Activated naive CD8-positive, alpha-beta T cell treated with anti-CD3 and anti-CD28 coated beads, Interleukin-2, amount 10 ng/mL, durations not matched to agents 7 days and 5 days (primary cell): ENCODE data around the gene ZMIZ1. TPM values are rescaled to one million over a fixed set of nuclear protein-coding genes. Genes with fewer than 3 reads are reported as not detected.

Experiments used
- ATAC-seq: fragments of 150-1000 bp; cut with Tn5 transposase; one replicate; pipeline ENCODE4 v1.10.0; 2021; ENCODE audit warnings: low read depth, moderate library complexity
- POLR2A ChIA-PET: fragments of 350-600 bp; sonication (Branson Sonifier 250); formaldehyde crosslinking; loops from one replicate; lab custom pipeline; 2021; ENCODE audit warnings: antibody characterized with exemption; lab: Charles Lee
- DNase-seq: peaks from one replicate; pipeline ENCODE4 v3.0.0; 2021
- H3K27ac Mint-ChIP-seq: one replicate; pipeline ENCODE4 v1.8.0; 2022; ENCODE audit warnings: mild to moderate bottlenecking, mixed read lengths
- H3K27me3 Mint-ChIP-seq: one replicate; pipeline ENCODE4 v1.8.0; 2022; ENCODE audit warnings: mild to moderate bottlenecking, moderate library complexity, mixed read lengths
- H3K36me3 Mint-ChIP-seq: one replicate; pipeline ENCODE4 v1.8.0; 2021; ENCODE audit warnings: mild to moderate bottlenecking, mixed read lengths
- H3K4me1 Mint-ChIP-seq: one replicate; pipeline ENCODE4 v1.8.0; 2021; ENCODE audit warnings: mixed read lengths
- H3K4me3 Mint-ChIP-seq: one replicate; pipeline ENCODE4 v1.8.0; 2022; ENCODE audit warnings: mild to moderate bottlenecking, moderate library complexity, mixed read lengths
- H3K9me3 Mint-ChIP-seq: one replicate; pipeline ENCODE4 v1.8.0; 2021; ENCODE audit warnings: mixed read lengths
- total RNA-seq, 2 experiments: library from RNA; stranded (reverse); gene quantifications; one replicate each; pipeline ENCODE4 v1.2.3, GENCODE V29; 2021

Gene ZMIZ1
- total RNA-seq, 2 experiments from 2014 or later: 28.8 to 29.3 TPM

GRCh38 chr10:79147796-79148451 lies 79.2 kb downstream of the ZMIZ1 start:
- POLR2A ChIA-PET: no interaction called here
- Mint-ChIP-seq H3K9me3 (no peaks in the 10 kb centered on the region), H3K27ac (peak overlapping the region; percentile 80), H3K4me3 (peak overlapping the region; percentile 8), H3K27me3 (no peaks in the 10 kb centered on the region), H3K4me1 (peaks cover 43% of the 10 kb centered on the region), H3K36me3 (no peaks in the 10 kb centered on the region)
- no peak for ATAC-seq
- no peak for DNase-seq

- Mint-ChIP-seq H3K4me3 (no peak overlapping the region), H3K4me1 (peaks cover 40% of the 10 kb centered on the region), H3K27ac (peak overlapping the region; percentile 89), H3K36me3 (no peaks in the 10 kb centered on the region), H3K9me3 (no peaks in the 10 kb centered on the region), H3K27me3 (no peaks in the 10 kb centered on the region)
- DNase-seq: no peak
- POLR2A ChIA-PET: interaction anchor here (0.6 to 1.8 kb wide), 3 partner anchors 9 to 1108 kb away, joined by 3 to 6 read pairs (median 4); no protein-coding TSS in a partner anchor
- ATAC-seq: no peak
Measured at GRCh38 chr10:79148452-79149344, 79.9 kb downstream of the ZMIZ1 start.

- Mint-ChIP-seq H3K27me3 (no peaks in the 10 kb centered on the region), H3K36me3 (no peaks in the 10 kb centered on the region), H3K9me3 (no peaks in the 10 kb centered on the region), H3K4me1 (peaks cover 40% of the 10 kb centered on the region), H3K27ac (peak overlapping the region; percentile 89), H3K4me3 (no peak overlapping the region)
- POLR2A ChIA-PET: interaction anchor here (1.7 to 1.8 kb wide), 2 partner anchors 9 to 12 kb away, joined by 4 to 6 read pairs; no protein-coding TSS in a partner anchor
- peak; percentile 2 for ATAC-seq
- DNase-seq: no peak
Measured at GRCh38 chr10:79149345-79149661, 80.5 kb downstream of the ZMIZ1 start.

DNA sequence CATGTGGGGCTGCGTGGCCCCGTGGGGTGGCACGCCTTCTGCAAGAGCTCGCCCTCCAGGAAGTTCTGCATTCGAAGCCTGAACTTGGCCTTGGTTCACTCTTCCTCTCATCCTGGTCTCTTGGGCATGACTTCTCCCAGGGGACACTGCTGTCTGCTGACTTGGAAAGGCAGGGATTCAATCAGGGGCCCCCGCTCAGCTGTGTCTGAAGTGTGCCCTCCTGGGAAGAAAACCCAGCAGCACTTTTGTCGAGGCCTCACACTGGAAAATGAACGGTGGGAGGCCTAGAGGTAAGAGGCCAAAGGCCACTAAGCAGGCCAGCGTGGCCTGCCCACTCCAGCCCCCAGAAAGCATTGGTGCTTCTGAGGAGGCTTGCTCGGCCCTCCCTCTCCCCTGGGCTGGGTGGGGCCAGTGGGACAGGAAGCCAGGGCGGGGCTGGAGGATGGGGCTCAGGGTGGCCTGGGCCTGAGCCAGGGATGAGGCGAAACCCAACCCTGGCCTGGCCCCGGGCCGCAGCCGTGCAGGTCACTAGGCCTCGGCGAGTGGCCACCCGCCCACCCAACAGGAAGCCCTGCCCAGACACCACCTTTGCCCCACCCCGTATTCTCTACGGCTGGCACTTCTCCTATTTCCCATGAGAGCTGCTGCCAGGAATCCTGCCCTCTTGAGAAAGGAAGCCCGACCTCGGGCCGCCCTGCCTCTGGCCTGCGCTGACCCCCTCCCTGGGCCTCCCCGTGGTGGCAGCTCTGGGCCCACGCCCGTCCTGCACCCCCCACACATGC lies 81.1 kb downstream of the ZMIZ1 start:
- no peaks in the 10 kb centered on the region for H3K9me3 Mint-ChIP-seq
- no peaks in the 10 kb centered on the region for H3K36me3 Mint-ChIP-seq
- peak overlapping the region; percentile 27 for H3K4me3 Mint-ChIP-seq

DNA sequence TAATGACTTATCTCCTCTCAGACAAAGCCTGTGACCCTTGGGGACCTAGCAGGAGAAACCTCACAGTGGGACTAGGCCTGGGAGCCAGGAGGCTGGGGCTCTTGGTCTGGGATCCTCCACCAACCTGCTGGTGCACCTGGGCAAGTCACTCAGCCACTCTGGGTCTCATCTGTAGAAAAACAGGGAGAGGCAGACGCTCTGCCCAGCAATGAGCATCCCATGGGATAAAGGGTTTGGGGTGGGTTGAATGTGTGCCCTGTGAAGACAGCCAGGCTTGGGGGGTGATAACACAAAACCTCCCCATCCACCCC lies 81.6 kb downstream of the ZMIZ1 start:
- Mint-ChIP-seq H3K4me3 (no peak overlapping the region), H3K4me1 (peaks cover 31% of the 10 kb centered on the region), H3K9me3 (no peaks in the 10 kb centered on the region), H3K36me3 (no peaks in the 10 kb centered on the region), H3K27me3 (no peaks in the 10 kb centered on the region), H3K27ac (peak overlapping the region; percentile 89)
- POLR2A ChIA-PET: interaction anchor here (1.7 to 1.8 kb wide), 2 partner anchors 11 to 13 kb away, joined by 4 to 6 read pairs; no protein-coding TSS in a partner anchor
- no peak for ATAC-seq
- DNase-seq: no peak

More for the DNA sequence above, 81.1 kb downstream of the ZMIZ1 start:
- POLR2A ChIA-PET: interaction anchor here (1.7 to 1.8 kb wide), 2 partner anchors 10 to 12 kb away, joined by 4 to 6 read pairs; no protein-coding TSS in a partner anchor
- H3K27ac Mint-ChIP-seq: peak overlapping the region; percentile 89
- peak; percentile 77 for DNase-seq
- peak; percentile 94 for ATAC-seq
- H3K27me3 Mint-ChIP-seq: no peaks in the 10 kb centered on the region
- H3K4me1 Mint-ChIP-seq: peaks cover 36% of the 10 kb centered on the region

DNA sequence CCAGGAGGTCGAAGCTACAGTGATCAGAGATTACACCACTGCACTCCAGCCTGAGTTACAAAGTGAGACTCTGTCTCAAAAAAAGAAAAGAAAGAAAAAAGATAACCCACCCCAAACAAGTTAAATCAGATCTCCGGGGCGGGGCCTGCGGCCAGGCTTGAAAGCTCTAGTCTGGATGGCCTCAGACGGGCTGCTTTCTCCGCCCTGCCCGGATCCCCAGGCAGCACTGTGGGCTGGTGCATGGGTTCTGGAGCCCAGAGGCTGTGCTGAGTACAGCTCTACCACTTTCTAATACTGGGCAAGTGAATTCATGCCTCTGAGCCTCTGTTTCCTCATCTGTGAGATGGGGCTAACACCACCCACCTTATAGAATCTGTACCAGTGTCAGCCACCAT lies 83.7 kb downstream of the ZMIZ1 start:
- Mint-ChIP-seq H3K9me3 (no peaks in the 10 kb centered on the region), H3K36me3 (no peaks in the 10 kb centered on the region), H3K4me1 (peaks cover 16% of the 10 kb centered on the region), H3K27ac (no peak overlapping the region), H3K4me3 (no peak overlapping the region), H3K27me3 (no peaks in the 10 kb centered on the region)
- no peak for DNase-seq
- POLR2A ChIA-PET: no interaction called here
- no peak for ATAC-seq

DNA sequence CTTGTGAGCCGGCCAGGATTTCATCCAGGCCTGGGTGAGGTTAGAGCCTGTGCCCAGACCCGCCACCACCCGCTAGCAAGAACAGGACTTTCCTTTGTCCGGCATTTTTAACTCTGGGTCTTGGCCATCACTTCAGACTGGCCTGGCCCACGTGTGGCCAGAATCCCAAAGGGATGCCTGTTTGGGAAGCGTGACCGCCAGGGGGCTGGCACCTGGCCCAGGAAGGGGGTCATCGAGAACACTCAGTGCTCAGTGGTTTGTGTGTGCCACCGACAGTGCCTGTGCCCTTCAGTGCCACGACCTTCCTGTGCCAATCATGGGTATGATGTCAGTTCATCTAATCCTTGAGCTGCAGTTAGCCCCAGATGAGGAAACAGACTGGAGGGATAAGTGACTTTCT lies 85.0 kb downstream of the ZMIZ1 start:
- POLR2A ChIA-PET: no interaction called here
- no peaks in the 10 kb centered on the region for H3K27me3 Mint-ChIP-seq
- no peak for DNase-seq

DNA sequence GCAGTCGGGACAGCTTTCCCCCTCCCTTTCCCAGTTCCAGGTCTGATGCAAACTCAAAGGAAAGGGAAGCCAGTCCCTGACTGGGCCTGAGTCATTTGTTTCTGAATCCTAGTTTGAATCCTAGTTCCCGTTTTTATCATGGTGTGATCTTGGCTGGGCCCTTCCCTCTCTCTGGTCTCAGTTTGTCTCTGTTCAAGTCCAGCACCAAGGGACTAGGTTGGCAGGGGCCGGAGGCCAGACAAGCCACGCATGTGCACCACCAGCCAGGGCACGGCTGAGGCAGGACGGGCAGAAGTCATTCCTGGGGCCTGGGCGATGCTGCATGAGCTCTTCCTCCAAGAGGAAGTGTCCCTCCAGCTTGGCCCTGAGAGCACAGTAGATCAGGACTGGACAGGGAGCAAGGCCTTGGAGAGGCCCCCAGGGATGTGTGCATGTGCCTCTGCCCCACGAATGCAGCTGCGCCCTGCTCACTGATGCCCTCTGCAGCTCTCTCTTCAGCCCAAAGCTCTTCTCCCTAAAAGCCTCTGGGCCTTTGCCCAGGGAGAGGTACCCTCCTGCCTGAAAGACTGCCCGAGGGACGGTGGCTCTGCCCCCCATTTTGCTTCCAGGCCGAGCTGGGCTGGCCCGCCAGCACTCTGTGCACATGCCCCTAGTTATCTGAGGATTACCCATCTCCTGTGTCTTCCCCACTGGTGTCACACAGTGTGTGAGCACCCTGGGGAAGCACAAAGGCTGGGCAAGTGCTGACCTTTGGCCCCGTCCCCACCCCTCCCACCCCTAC lies 86.7 kb downstream of the ZMIZ1 start:
- no peak overlapping the region for H3K4me3 Mint-ChIP-seq

More for the DNA sequence above, 85.0 kb downstream of the ZMIZ1 start:
- no peak for ATAC-seq
- Mint-ChIP-seq H3K4me1 (peaks cover 8% of the 10 kb centered on the region), H3K9me3 (no peaks in the 10 kb centered on the region), H3K27ac (no peak overlapping the region), H3K4me3 (no peak overlapping the region), H3K36me3 (no peaks in the 10 kb centered on the region)

DNA sequence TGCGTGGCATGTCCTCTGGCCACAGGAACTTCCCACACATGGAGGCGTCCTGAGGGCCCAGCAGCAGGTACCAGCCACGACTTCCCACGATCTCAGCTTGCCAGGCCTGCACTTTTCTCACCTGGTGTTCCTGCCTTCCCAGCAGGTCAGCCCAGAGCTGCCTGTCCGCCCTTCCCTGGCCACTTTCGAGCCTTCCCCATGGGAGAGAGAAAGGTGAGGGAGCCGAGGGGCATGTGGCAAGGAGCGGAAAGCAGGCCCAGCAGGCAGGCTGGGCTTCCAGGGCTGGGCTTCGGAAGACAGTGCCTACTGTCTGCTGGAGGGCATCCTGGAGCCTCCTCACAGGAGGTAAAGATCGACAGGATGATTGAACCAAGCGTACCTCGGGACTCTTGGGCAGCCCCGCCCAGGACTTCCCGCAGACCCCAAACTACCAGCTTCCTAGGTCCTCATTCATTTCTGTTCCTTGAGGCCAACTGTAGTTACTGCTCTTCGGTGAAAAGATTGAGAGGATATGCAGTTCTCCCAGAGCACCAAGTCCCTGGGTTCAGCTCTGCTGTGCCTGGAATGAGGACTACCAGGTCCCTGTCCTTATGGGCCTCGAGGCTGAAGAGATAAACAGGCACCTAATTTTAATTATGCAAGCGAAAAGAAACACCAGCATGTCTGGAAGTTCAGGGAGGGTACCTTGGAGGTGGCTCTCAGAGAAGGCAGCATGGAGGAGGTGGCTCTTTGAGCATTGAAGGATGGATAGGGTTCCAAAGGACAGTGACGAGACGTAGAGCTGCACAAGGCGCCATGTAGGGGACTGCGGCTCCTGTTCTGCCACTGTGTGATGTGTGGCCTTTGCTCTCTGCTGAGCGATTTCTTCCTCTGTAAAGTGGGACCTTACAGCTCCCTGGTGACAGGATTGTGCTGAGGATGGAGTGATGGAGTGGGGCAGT lies 87.8 kb downstream of the ZMIZ1 start:
- POLR2A ChIA-PET: interaction anchor here (0.7 kb wide), 2 partner anchors 39 to 302 kb away, joined by 3 to 4 read pairs; no protein-coding TSS in a partner anchor

More for the DNA sequence above, 86.7 kb downstream of the ZMIZ1 start:
- Mint-ChIP-seq H3K27me3 (no peaks in the 10 kb centered on the region), H3K9me3 (no peaks in the 10 kb centered on the region), H3K36me3 (no peaks in the 10 kb centered on the region), H3K4me1 (no peaks in the 10 kb centered on the region), H3K27ac (no peak overlapping the region)
- POLR2A ChIA-PET: interaction anchor here (0.7 kb wide), 1 partner anchor 303 kb away, joined by 3 read pairs; no protein-coding TSS in a partner anchor
- no peak for DNase-seq
- no peak for ATAC-seq

GRCh38 chr10:79158004-79158340 lies 89.2 kb downstream of the ZMIZ1 start:
- Mint-ChIP-seq H3K9me3 (no peaks in the 10 kb centered on the region), H3K27me3 (no peaks in the 10 kb centered on the region), H3K36me3 (no peaks in the 10 kb centered on the region), H3K4me3 (no peak overlapping the region), H3K4me1 (no peaks in the 10 kb centered on the region), H3K27ac (no peak overlapping the region)
- POLR2A ChIA-PET: no interaction called here
- ATAC-seq (no peak), DNase-seq (no peak)

More for the DNA sequence above, 87.8 kb downstream of the ZMIZ1 start:
- Mint-ChIP-seq H3K27me3 (no peaks in the 10 kb centered on the region), H3K27ac (no peak overlapping the region), H3K4me1 (no peaks in the 10 kb centered on the region), H3K36me3 (no peaks in the 10 kb centered on the region), H3K4me3 (no peak overlapping the region), H3K9me3 (no peaks in the 10 kb centered on the region)
- DNase-seq (no peak), ATAC-seq (no peak)

GRCh38 chr10:79158402-79159097 lies 89.8 kb downstream of the ZMIZ1 start:
- H3K36me3 Mint-ChIP-seq: no peaks in the 10 kb centered on the region
- POLR2A ChIA-PET: no interaction called here
- no peak for ATAC-seq

More at GRCh38 chr10:79158402-79159097, 89.8 kb downstream of the ZMIZ1 start:
- DNase-seq: no peak
- Mint-ChIP-seq H3K4me3 (no peak overlapping the region), H3K27me3 (no peaks in the 10 kb centered on the region), H3K9me3 (no peaks in the 10 kb centered on the region), H3K27ac (no peak overlapping the region), H3K4me1 (no peaks in the 10 kb centered on the region)
